ENCODE results near the gene BACH2. TPM values are rescaled to one million over a fixed set of nuclear protein-coding genes. Genes with fewer than 3 reads are reported as not detected.

BACH2 gene
- total RNA-seq, 1 experiment from 2014 or later, result 3.3 TPM

DNA sequence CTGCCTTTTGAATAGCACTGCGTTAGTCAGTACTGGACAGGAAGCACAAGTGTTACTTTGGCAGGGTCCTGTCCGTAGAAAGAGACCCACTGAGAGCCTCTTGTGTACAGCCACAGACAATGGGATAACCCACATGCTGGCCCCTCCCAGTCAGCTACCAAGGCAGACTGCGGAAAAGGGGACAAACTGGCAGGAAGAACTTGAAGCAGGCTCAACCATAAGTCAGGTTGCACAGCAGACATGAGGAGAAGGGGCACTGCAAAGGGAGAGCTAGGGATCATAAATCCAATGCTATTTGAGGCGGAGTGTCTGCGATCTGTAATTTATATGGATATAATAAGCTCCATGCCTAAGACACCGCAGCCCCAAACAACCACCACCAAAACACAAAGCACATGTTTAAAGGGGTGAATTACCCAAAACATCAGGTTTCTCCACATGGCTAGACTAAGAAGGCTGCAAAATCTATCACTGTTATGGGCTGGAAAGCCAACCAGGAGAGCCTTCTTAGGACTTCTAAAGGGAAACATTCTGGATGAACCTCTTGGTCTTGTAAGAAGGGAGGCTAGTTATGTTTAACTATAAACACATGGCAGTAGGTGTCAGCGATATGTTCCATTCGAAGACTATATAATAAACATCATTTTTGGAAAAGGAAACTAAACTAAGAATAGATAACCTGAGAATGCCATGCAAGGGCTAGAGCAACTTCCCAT lies 141.7 kb downstream of the BACH2 start:
- Histone ChIP-seq H3K36me3 (ENCODE audit: control insufficient read depth in 1 of 2, insufficient read depth in 2 of 2, low read length in 2 of 2) (no peaks in the 10 kb centered on the region), H3K9ac (ENCODE audit: low read length) (no peak overlapping the region), H3K4me1 (ENCODE audit: control insufficient read depth in 1 of 2, insufficient read depth in 2 of 2, low read length in 2 of 2) (peaks cover 0 to 15% of the 10 kb centered on the region in 2 experiments; a peak in 2 of 4 replicates), H3K4me2 (ENCODE audit: low read length) (no peak overlapping the region), H3K79me2 (ENCODE audit: insufficient read depth, low read length) (no peaks in the 10 kb centered on the region), H4K20me1 (ENCODE audit: insufficient read depth) (no peaks in the 10 kb centered on the region), H3K27ac (ENCODE audit: low read depth, low read length) (no peak overlapping the region), H3K9me3 (ENCODE audit: control insufficient read depth in 1 of 2, insufficient read depth in 1 of 2, low read depth in 1 of 2, low read length in 2 of 2) (no peaks in the 10 kb centered on the region), H2AFZ (ENCODE audit: low read depth, low read length, poor library complexity, severe bottlenecking) (no peak overlapping the region), H3K27me3 (ENCODE audit: insufficient read depth, low read length) (no peaks in the 10 kb centered on the region), H3K4me3 (replicated peaks in 1 of 2; ENCODE audit: low read depth in 1 of 2, low read length in 2 of 2) (no peak overlapping the region), H3K9me2 (ENCODE audit: insufficient read depth) (no peaks in the 10 kb centered on the region)
- ChIA-PET RAD21 (ENCODE audit: low non-redundant PET in 1 of 2, low total read pairs in 2 of 2, uncharacterized antibody in 2 of 2, unreplicated experiment in 2 of 2) (no interaction called here), CTCF (no interaction called here), POLR2A (no interaction called here)
- no TSS peak for BruUV-seq (replicated peaks)
- intact Hi-C loops (cut with micrococcal nuclease), result no loop called here
- DNase-seq (ENCODE audit: low read depth, low spot score), result no peak
- TF ChIP-seq CBX3 (IDR thresholded peaks at IDR 0.05; ENCODE audit: low read depth) (no peak), SIN3A (IDR thresholded peaks at IDR 0.05; ENCODE audit: low read depth) (no peak), ZFX (IDR thresholded peaks at IDR 0.05) (no peak), EZH2 (IDR thresholded peaks at IDR 0.05) (no peak), YY1 (IDR thresholded peaks at IDR 0.05; ENCODE audit: extremely low read depth, insufficient replicate concordance, low read depth, low read length) (no peak), SP1 (IDR thresholded peaks at IDR 0.05; ENCODE audit: low read depth) (no peak), CEBPB (IDR thresholded peaks at IDR 0.05; ENCODE audit: low read depth) (no peak), POLR2A (IDR thresholded peaks at IDR 0.05; ENCODE audit: borderline replicate concordance, extremely low read depth, insufficient read depth, insufficient read length) (no peak), ELF1 (IDR thresholded peaks at IDR 0.05; ENCODE audit: borderline replicate concordance, low read depth) (no peak), RAD21 (IDR thresholded peaks at IDR 0.05; ENCODE audit: low read depth) (no peak), JUND (IDR thresholded peaks at IDR 0.05) (no peak), FOSL1 (IDR thresholded peaks at IDR 0.05; ENCODE audit: low read depth) (no peak), POLR2AphosphoS5 (IDR thresholded peaks at IDR 0.05; ENCODE audit: low read depth, low read length) (no peak), ZNF274 (IDR thresholded peaks at IDR 0.05; ENCODE audit: low read depth, low read length) (no peak)
- TF ChIP-seq, protein P1, sequence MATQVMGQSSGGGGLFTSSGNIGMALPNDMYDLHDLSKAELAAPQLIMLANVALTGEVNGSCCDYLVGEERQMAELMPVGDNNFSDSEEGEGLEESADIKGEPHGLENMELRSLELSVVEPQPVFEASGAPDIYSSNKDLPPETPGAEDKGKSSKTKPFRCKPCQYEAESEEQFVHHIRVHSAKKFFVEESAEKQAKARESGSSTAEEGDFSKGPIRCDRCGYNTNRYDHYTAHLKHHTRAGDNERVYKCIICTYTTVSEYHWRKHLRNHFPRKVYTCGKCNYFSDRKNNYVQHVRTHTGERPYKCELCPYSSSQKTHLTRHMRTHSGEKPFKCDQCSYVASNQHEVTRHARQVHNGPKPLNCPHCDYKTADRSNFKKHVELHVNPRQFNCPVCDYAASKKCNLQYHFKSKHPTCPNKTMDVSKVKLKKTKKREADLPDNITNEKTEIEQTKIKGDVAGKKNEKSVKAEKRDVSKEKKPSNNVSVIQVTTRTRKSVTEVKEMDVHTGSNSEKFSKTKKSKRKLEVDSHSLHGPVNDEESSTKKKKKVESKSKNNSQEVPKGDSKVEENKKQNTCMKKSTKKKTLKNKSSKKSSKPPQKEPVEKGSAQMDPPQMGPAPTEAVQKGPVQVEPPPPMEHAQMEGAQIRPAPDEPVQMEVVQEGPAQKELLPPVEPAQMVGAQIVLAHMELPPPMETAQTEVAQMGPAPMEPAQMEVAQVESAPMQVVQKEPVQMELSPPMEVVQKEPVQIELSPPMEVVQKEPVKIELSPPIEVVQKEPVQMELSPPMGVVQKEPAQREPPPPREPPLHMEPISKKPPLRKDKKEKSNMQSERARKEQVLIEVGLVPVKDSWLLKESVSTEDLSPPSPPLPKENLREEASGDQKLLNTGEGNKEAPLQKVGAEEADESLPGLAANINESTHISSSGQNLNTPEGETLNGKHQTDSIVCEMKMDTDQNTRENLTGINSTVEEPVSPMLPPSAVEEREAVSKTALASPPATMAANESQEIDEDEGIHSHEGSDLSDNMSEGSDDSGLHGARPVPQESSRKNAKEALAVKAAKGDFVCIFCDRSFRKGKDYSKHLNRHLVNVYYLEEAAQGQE (IDR thresholded peaks at IDR 0.05; ENCODE audit: low read depth), result no peak
- TF ChIP-seq, protein P2, sequence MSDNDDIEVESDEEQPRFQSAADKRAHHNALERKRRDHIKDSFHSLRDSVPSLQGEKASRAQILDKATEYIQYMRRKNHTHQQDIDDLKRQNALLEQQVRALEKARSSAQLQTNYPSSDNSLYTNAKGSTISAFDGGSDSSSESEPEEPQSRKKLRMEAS (IDR thresholded peaks at IDR 0.05), result no peak
- TF ChIP-seq, protein P3, sequence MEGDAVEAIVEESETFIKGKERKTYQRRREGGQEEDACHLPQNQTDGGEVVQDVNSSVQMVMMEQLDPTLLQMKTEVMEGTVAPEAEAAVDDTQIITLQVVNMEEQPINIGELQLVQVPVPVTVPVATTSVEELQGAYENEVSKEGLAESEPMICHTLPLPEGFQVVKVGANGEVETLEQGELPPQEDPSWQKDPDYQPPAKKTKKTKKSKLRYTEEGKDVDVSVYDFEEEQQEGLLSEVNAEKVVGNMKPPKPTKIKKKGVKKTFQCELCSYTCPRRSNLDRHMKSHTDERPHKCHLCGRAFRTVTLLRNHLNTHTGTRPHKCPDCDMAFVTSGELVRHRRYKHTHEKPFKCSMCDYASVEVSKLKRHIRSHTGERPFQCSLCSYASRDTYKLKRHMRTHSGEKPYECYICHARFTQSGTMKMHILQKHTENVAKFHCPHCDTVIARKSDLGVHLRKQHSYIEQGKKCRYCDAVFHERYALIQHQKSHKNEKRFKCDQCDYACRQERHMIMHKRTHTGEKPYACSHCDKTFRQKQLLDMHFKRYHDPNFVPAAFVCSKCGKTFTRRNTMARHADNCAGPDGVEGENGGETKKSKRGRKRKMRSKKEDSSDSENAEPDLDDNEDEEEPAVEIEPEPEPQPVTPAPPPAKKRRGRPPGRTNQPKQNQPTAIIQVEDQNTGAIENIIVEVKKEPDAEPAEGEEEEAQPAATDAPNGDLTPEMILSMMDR (IDR thresholded peaks at IDR 0.05 in 2 of 3, conservative IDR thresholded peaks at IDR 0.05 in 1 of 3; ENCODE audit: borderline replicate concordance in 1 of 3, insufficient read depth in 1 of 3, low read depth in 2 of 3, low read length in 2 of 3), result no peak
- TF ChIP-seq, protein P4, sequence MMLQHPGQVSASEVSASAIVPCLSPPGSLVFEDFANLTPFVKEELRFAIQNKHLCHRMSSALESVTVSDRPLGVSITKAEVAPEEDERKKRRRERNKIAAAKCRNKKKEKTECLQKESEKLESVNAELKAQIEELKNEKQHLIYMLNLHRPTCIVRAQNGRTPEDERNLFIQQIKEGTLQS (IDR thresholded peaks at IDR 0.05), result no peak
- no peak for ATAC-seq

Data from HCT116 (cell line).